NT2/D1 (cell line): Measurements from ENCODE around the gene PATJ.

Experiments
- SUZ12 ChIP-seq: IDR thresholded peaks from 2 replicates; pipeline ENCODE4 v1.6.1; 2011; ENCODE audit not compliant: insufficient read length, insufficient read depth; ENCODE audit errors: extremely low read depth
- YY1 ChIP-seq: IDR thresholded peaks from 2 replicates; pipeline ENCODE4 v1.6.1; 2011; ENCODE audit not compliant: insufficient read length, insufficient read depth
- ZNF274 ChIP-seq: IDR thresholded peaks from 2 replicates; pipeline ENCODE4 v1.6.1; 2011; ENCODE audit warnings: mild to moderate bottlenecking, low read depth, low read length

- TF ChIP-seq ZNF274 (no peak), YY1 (no peak), SUZ12 (no peak)
Observed at GRCh38 chr1:61961009-61961408, 218.7 kb downstream of the PATJ start.
